ENCODE measurements around the gene TEAD3. TPM values are rescaled to one million over a fixed set of nuclear protein-coding genes. Genes with fewer than 3 reads are reported as not detected.
"Not testable (repeated sequence)": the region's sequence is repeated elsewhere in the genome, so short reads cannot be mapped to it uniquely, and the experiment has no call there.

Gene TEAD3
- total RNA-seq, 1 donor from 2014 or later = 20.5 TPM

- DNase-seq (ENCODE audit: low spot score); ATAC-seq; intact Hi-C loops (cut with DNase I): not testable (repeated sequence)
Observed at GRCh38 chr6:35515939-35516338, 19.1 kb upstream of the TEAD3 start.

GRCh38 chr6:35514587-35514986, 17.7 kb upstream of the TEAD3 start:
- ATAC-seq (no peak), DNase-seq (ENCODE audit: low spot score) (no peak)
- intact Hi-C loops (cut with DNase I) = no loop called here

GRCh38 chr6:35512740-35513139, 15.9 kb upstream of the TEAD3 start, which contains the start of gene TULP1:
Gene TULP1 (minus strand): TSS chr6:35512896. CDS start chr6:35512858, 38 bp downstream.
- no peak for ATAC-seq
- intact Hi-C loops (cut with DNase I) = no loop called here

DNA sequence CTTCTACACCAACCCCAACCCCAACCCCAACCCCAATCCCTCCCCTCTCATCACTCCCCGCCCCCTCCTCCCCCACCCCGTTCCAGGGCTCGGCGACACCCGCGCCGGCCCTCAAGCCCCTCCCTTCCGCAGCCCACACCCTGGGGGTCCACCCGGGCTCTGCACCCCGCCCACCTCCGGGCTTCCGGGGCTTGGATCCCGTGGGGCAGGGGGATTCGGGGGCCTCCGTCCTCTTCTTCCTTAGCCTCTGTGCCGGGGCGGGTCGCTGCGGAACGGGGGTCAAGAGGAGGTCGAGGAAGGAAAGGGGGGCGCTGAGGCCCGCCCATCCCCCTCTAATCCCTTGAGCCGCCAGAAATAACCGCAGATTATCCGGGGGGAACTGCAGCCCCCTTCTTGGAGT, 15.1 kb upstream of the TEAD3 start:
- ATAC-seq = no peak
- no peak for DNase-seq (ENCODE audit: low spot score)
- intact Hi-C loops (cut with DNase I) = no loop called here

More at GRCh38 chr6:35512740-35513139, 15.9 kb upstream of the TEAD3 start, which contains the start of gene TULP1:
- no peak for DNase-seq (ENCODE audit: low spot score)

DNA sequence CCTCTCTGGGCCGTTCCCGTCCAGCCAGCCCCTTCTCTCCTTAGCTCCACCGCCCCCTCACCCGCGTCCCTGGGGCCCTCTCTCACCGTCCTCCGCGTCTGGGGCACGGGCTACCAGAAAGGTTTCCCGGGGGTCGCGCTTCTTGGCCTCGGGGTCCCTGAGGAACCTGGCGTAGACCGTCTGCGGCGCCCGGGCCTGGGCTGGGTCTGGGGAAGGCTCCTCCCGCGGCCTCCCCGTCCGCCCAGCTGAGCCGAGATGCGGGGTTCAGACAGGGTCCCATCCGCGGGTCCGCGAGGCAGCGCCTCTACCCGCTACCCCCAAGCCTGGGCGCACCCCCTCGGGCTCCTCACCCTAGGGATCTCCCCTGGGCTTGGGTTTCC, 14.7 kb upstream of the TEAD3 start:
- intact Hi-C loops (cut with DNase I) = no loop called here
- no peak for DNase-seq (ENCODE audit: low spot score)
- ATAC-seq = peak; percentile 35

GRCh38 chr6:35510916-35511561, 14.2 kb upstream of the TEAD3 start:
- ATAC-seq (no peak), DNase-seq (ENCODE audit: low spot score) (no peak)
- intact Hi-C loops (cut with DNase I) = no loop called here

- intact Hi-C loops (cut with DNase I) = no loop called here
- ATAC-seq = no peak
- DNase-seq (ENCODE audit: low spot score) = no peak
Observed at GRCh38 chr6:35508542-35508941, 11.7 kb upstream of the TEAD3 start.

DNA sequence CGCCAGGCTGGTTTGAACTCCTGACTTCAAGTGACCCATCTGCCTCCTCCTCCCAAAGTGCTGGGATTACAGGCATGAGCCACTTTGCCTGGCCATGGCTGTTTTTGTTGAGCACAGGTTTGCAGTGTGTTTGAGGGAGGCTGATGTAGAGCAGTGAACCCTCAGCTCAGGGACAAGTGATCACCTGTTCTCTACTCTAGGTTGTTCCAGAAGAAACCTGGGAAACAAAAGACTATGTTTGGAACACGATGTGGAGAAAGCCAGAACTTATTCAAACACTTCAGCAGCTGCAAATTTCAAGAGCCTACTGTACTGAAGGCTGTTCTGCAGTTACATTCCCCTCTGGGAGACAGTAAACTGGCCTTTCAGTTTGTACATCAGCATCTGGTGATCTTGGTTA, 11.1 kb upstream of the TEAD3 start:
- DNase-seq (ENCODE audit: low spot score) = no peak
- intact Hi-C loops (cut with DNase I) = no loop called here
- no peak for ATAC-seq

DNA sequence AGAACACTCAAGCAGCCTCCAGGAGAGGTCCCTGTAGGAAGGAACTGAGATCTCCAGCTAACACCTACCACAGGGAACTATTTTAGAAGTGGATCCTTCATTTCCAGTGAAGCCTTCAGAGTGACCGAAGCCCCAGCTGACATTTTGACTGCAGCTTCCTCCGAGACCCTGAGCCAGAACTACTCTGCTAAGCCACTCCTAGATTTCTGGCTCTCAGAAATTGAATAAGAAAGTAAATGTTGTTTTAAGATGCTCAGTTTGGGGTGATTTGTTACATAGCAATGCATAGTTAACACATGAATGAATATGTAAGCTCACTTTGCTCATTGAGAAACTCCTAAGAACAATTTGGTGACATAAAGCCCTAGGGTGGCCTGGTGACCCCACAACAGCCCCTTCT, 10.3 kb upstream of the TEAD3 start:
- ATAC-seq (no peak), DNase-seq (ENCODE audit: low spot score) (no peak)
- intact Hi-C loops (cut with DNase I) = no loop called here

DNA sequence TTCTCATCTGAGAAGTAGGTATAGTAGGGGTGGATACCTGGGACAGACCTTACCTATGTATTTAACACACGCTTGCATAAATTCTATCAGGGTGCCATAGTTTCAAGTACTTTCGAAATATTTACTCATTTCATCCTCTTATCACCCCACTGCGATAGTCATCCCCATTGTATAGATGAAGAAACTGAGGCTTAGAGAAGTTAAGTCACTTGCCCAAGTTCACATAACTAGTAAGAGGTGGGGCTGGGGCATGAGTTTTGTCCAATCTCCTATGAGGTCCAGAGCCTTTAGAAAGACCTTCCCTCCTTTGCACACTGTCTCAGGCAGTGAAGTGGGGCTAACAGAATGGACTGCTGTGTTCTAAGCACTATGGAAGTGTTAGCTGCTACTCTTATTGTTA, 9.7 kb upstream of the TEAD3 start:
- DNase-seq (ENCODE audit: low spot score) (no peak), ATAC-seq (no peak)
- intact Hi-C loops (cut with DNase I) = no loop called here

GRCh38 chr6:35505999-35506412, 9.1 kb upstream of the TEAD3 start:
- no peak for DNase-seq (ENCODE audit: low spot score)
- intact Hi-C loops (cut with DNase I) = no loop called here
- ATAC-seq = no peak

- DNase-seq (ENCODE audit: low spot score) (no peak), ATAC-seq (no peak)
- intact Hi-C loops (cut with DNase I) = no loop called here
Observed at GRCh38 chr6:35503534-35503933, 6.7 kb upstream of the TEAD3 start.

DNA sequence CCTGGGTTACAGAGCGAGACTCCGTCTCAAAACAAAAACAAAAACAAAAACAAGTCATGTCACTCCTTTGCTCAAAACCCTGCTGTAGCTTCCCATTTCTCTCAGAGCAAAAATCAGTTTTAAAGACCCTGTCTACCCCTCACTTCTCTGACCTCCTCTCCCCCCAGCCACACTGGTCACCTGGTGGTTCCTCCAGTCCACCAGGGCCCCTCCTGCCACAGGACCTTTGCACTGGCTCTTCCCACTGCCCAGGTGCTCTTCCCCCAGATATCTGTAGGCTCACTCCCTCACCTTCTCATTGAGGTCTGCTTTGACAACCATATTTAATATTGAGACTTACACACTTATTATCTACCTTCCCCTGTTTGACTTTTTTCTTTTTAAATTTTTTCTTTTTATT, 4.9 kb upstream of the TEAD3 start:
- ATAC-seq (no peak), DNase-seq (ENCODE audit: low spot score) (no peak)
- intact Hi-C loops (cut with DNase I) = no loop called here

- intact Hi-C loops (cut with DNase I) = no loop called here
- no peak for ATAC-seq
- DNase-seq (ENCODE audit: low spot score) = no peak
Observed at GRCh38 chr6:35500782-35501181, 3.9 kb upstream of the TEAD3 start.

- intact Hi-C loops (cut with DNase I) = no loop called here
- DNase-seq (ENCODE audit: low spot score) = no peak
- no peak for ATAC-seq
Observed at GRCh38 chr6:35499372-35499771, 2.5 kb upstream of the TEAD3 start.

DNA sequence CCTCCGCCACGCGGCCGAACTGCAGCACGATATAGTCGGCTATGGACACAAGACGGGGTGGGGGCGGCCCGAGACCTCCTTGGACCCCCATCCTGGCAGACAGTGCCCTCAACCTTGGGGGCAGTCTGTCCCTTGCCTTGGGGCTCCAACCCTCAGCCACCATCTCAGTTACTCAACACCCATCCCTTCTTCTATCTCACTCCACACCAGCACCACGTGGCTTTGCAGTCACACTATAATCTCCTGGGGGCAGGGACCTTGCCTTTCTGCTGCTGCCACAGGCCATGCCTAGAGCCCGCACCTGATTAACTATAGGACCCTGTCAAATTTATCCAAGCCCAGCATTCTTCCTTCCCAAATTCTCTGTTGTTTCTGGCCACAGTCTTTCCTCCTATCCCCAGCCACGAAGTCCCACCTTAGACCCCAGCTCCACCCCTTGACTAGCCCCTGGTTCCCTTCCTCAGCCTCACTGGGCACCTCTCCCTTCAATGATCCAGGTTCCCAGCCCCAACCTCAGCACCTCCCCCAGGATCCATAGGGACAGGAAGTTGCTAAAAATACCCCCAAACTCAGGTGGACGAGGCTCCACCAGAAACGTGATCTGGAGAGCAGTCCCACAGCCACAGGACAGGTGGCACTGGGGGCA, 1.7 kb upstream of the TEAD3 start:
- intact Hi-C loops (cut with DNase I) = no loop called here
- no peak for DNase-seq (ENCODE audit: low spot score)
- peak; percentile 4 for ATAC-seq

GRCh38 chr6:35497571-35498421, 917 bp upstream of the TEAD3 start:
- intact Hi-C loops (cut with DNase I) = no loop called here
- peak; percentile 82 for DNase-seq (ENCODE audit: low spot score)

GRCh38 chr6:35496036-35496840, 641 bp downstream of the TEAD3 start:
- intact Hi-C loops (cut with DNase I) = no loop called here
- peak; percentile 18 for ATAC-seq
- peak; percentile 74 for DNase-seq (ENCODE audit: low spot score)

More at GRCh38 chr6:35497571-35498421, 917 bp upstream of the TEAD3 start:
- peak; percentile 70 for ATAC-seq

Data from sciatic nerve (tissue), 2 donors.